Ovary (tissue), 9 donors: Measurements from ENCODE around the gene RETREG2. TPM values are rescaled to one million over a fixed set of nuclear protein-coding genes. Genes with fewer than 3 reads are reported as not detected.

ENCODE experiments used
- DNase-seq, 5 donors: peaks; one replicate each; pipeline ENCODE4 v3.0.0-alpha.2; 2019 to 2020
- H3K27ac ChIP-seq, 2 donors: fragments of 200-600 bp; one replicate each; pipeline versions ENCODE4 v1.5.1 to v1.8.0; 2019 to 2022
- H3K27me3 ChIP-seq: fragments of 200-600 bp; one replicate; pipeline ENCODE4 v1.8.0; 2022
- H3K36me3 ChIP-seq: fragments of 200-600 bp; sonication (generic); one replicate; pipeline ENCODE4 v1.5.1; 2019
- H3K4me1 ChIP-seq: one replicate; pipeline ENCODE4 v1.8.1; 2013; ENCODE audit warnings: mild to moderate bottlenecking, moderate library complexity; ENCODE audit not compliant: insufficient read depth
- H3K4me3 ChIP-seq: fragments of 200-600 bp; sonication (generic); one replicate; pipeline ENCODE4 v1.5.1; 2017
- H3K9me3 ChIP-seq, 2 donors: fragments of 200-600 bp in 1 of 2; sonication (generic) in 1 of 2; one replicate each; pipeline versions ENCODE4 v1.5.1 to v1.8.1; 2013 to 2019; ENCODE audit warnings: mild to moderate bottlenecking in 1 of 2, moderate library complexity in 1 of 2
- EP300 ChIP-seq: sonication (generic); formaldehyde crosslinking; IDR thresholded peaks from one replicate; pipeline ENCODE4 v1.6.1; 2017; ENCODE audit warnings: antibody characterized with exemption
- POLR2A ChIP-seq: fragments of 450-650 bp; IDR thresholded peaks from one replicate; pipeline ENCODE4 v1.6.1; 2017; ENCODE audit warnings: antibody characterized with exemption, mild to moderate bottlenecking, moderate library complexity
- whole genome bisulfite sequencing, 3 donors: extraction: QIAGEN DNeasy Blood & Tissue Kit in 1 of 3; methylation state at CpG; one replicate each; pipeline versions ENCODE4 v1.1.5 to v1.1.7; 2013 to 2017; 5-methylcytosine and 5-hydroxymethylcytosine counted together
- intact Hi-C, 4 donors: fragments of 100-400 bp; cut with DNase I; formaldehyde crosslinking; loops; one replicate each; pipeline versions ENCODE4 v1.11.0 to v1.15.1; 2022 to 2023
- polyA plus RNA-seq, 2 donors: library from polyadenylated mRNA; stranded (reverse); fragments of 200-250 nt in 1 of 2; fragments of 350-450 nt in 1 of 2; fragmentation: Illumina TruSeq in 1 of 2; extraction: RNeasy Lipid Tissue Mini Kit (QIAGEN cat#74804) in 1 of 2; gene quantifications; one replicate each; pipeline ENCODE4 v1.2.3, GENCODE V29; 2013 to 2014
- total RNA-seq, 7 donors: library from RNA; depleted of rRNA in 2 of 7; stranded (reverse); fragments of >200 nt in 2 of 7; fragmentation: NEBNext Ultra II Directional in 3 of 7; extraction: Animal tissue kit (Norgen Biotek cat#: 25700) in 3 of 7; gene quantifications; one replicate each; pipeline versions ENCODE4 v1.1.0 to v1.2.4, GENCODE V29; 2016 to 2023
- TF ChIP-seq, protein P1 (sequence below), 3 donors: fragments of 450-650 bp in 2 of 3; fragments of 200-600 bp in 1 of 3; IDR thresholded peaks; one replicate each; pipeline versions ENCODE4 v1.5.1 to v1.8.0; 2016 to 2022; ENCODE audit warnings: antibody characterized with exemption in 3 of 3, mild to moderate bottlenecking in 1 of 3
- donor health status: DM: no; HTN: no; CAD: no; lungs with moderate emphysema.
- donor health status: DM: no; HTN: no; CAD: no.
- donor health status: Bipolar disorder and iron deficiency.
- donor health status: DM: yes; HTN: yes; CAD: no.
- donor health status: DM: no; HTN: no; CAD: no.
- donor health status: DM: yes; HTN: yes; CAD: no.

Gene RETREG2
- total and polyA plus RNA-seq, 9 donors = 40.9 to 110 (median 95.6) TPM

DNA sequence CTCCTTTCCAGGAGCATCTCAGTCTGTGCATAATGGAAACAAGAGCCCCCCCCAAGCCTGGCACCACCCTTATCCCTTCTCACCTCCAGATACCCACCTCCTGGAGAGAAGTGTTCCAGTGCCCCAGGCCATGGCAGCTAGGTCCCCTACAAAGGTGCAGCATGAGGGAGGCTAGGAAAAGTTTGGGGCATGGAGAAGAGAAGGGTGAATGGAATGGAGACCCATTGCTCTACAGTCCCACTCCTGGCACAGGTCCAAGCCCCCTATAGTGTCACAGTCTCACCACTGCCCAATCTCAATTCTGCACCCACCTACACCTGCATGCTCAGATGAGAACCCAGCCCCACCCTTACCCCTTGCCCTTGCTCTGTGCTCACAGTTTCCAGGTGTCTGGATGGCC is 9.1 kb upstream of the RETREG2 start:
- peak in 1 of 5 donors; percentile 49 for DNase-seq
- no peaks in the 10 kb centered on the region for H3K9me3 ChIP-seq
- TF ChIP-seq EP300 (no peak), POLR2A (no peak)
- TF ChIP-seq, protein P1, sequence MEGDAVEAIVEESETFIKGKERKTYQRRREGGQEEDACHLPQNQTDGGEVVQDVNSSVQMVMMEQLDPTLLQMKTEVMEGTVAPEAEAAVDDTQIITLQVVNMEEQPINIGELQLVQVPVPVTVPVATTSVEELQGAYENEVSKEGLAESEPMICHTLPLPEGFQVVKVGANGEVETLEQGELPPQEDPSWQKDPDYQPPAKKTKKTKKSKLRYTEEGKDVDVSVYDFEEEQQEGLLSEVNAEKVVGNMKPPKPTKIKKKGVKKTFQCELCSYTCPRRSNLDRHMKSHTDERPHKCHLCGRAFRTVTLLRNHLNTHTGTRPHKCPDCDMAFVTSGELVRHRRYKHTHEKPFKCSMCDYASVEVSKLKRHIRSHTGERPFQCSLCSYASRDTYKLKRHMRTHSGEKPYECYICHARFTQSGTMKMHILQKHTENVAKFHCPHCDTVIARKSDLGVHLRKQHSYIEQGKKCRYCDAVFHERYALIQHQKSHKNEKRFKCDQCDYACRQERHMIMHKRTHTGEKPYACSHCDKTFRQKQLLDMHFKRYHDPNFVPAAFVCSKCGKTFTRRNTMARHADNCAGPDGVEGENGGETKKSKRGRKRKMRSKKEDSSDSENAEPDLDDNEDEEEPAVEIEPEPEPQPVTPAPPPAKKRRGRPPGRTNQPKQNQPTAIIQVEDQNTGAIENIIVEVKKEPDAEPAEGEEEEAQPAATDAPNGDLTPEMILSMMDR (IDR thresholded peaks at IDR 0.05) = no peak
- no peaks in the 10 kb centered on the region for H3K27me3 ChIP-seq
- H3K4me1 ChIP-seq = peaks cover 6% of the 10 kb centered on the region
- intact Hi-C loops = loop anchor here in 3 of 4 donors (5.0 to 10.0 kb wide), 3 partner anchors 123 to 366 kb away; partner anchors contain the start of gene DNPEP (in 1 of the 3)
- peak overlapping the region in 1 of 2 donors; percentile 54 for H3K27ac ChIP-seq
- no peak overlapping the region for H3K4me3 ChIP-seq
- H3K36me3 ChIP-seq = no peaks in the 10 kb centered on the region

DNA sequence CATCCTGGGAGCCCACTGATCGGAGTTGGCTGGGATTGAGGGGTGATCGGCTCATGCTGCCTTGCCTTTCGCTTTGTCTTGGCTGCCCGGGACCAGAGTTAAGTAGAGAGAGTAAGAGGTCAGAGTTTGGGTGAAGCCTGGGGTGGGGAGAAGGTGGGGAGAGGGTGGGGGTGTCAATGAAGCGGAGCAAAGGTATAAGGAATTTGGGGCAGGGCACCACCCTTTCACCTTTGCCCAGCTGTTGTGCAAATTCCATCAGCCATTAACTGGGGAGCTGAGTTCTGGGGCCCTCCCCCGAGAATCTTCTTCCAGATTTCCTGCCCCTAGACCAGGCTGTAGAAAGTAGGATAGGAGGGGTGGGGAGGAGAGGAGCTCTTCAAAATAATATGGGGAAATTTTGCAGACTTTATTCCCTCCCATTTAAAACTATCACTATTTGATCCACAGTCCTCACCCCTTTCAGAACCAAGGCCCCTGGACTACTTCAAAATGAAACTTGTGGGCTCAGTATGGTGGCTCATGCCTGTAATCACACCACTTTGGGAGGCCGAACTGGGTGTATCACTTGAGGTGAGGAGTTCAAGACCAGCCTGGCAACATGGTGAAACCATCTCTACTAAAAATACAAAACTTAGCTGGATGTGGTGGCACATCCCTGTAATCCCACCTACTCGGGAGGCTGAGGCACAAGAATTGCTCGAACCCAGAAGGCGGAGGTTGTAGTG is 8.0 kb upstream of the RETREG2 start, which contains the start of gene SLC23A3:
SLC23A3 (minus strand) TSS at position 100 of the 725 bp plus-strand sequence; CDS start at position 55, 45 bp downstream.
- intact Hi-C loops = loop anchor here in 3 of 4 donors (5.0 to 10.0 kb wide), 4 partner anchors 122 to 1155 kb away; partner anchors contain the start of gene DNPEP (in 1 of the 3)
- no peak for DNase-seq
- no peaks in the 10 kb centered on the region for H3K9me3 ChIP-seq
- H3K27me3 ChIP-seq = no peaks in the 10 kb centered on the region
- peak within 1 kb of the TSS in 1 of 2 donors; percentile 71 for H3K27ac ChIP-seq
- no peaks in the 10 kb centered on the region for H3K36me3 ChIP-seq
- TF ChIP-seq POLR2A = no peak
- TF ChIP-seq EP300 = no peak
- TF ChIP-seq, protein P1 (IDR thresholded peaks at IDR 0.05) = no peak
- peaks cover 6% of the 10 kb centered on the region for H3K4me1 ChIP-seq
- WGBS, 3 donors = 77 to 82% (median 78%) methylated on average over 10 of the region's 10 CpGs
- H3K4me3 ChIP-seq = no peak within 1 kb of the TSS

DNA sequence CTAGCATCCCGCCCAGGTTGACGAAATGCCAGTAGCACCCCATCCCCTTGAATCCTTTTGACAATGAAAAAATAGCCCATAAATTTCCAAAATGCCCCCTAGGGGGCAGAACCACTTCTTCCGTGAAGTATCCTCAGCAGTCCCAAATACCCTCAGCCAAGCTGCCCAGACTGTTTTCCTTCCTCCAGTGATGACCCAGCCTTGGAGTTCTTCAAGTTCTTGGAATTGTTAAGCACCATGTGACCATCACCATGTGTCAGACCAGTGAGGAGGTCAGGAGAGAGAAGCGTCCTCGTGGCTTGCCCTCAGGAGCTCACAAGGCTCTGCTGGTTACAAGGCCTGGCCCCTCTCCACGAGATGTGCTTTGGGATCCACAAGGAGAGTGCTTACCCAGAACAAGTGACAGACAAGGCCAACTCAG is 6.8 kb upstream of the RETREG2 start:
- H3K4me1 ChIP-seq = peaks cover 6% of the 10 kb centered on the region
- TF ChIP-seq, protein P1 (IDR thresholded peaks at IDR 0.05) = peak; percentile 57 to 72 (median 61)
- no peak for TF ChIP-seq POLR2A
- no peak for TF ChIP-seq EP300
- no peak overlapping the region for H3K4me3 ChIP-seq
- peak overlapping the region; percentile 22 to 71 for H3K27ac ChIP-seq
- H3K36me3 ChIP-seq = no peaks in the 10 kb centered on the region
- 11 to 24% (median 15%) methylated on average over 6 of the region's 6 CpGs for WGBS, 3 donors
- intact Hi-C loops = loop anchor here in 1 of 4 donors (10.0 kb wide), 1 partner anchor 1156 kb away; no protein-coding TSS in a partner anchor
- H3K9me3 ChIP-seq = no peaks in the 10 kb centered on the region
- DNase-seq = peak; percentile 61 to 76 (median 72)
- no peaks in the 10 kb centered on the region for H3K27me3 ChIP-seq

DNA sequence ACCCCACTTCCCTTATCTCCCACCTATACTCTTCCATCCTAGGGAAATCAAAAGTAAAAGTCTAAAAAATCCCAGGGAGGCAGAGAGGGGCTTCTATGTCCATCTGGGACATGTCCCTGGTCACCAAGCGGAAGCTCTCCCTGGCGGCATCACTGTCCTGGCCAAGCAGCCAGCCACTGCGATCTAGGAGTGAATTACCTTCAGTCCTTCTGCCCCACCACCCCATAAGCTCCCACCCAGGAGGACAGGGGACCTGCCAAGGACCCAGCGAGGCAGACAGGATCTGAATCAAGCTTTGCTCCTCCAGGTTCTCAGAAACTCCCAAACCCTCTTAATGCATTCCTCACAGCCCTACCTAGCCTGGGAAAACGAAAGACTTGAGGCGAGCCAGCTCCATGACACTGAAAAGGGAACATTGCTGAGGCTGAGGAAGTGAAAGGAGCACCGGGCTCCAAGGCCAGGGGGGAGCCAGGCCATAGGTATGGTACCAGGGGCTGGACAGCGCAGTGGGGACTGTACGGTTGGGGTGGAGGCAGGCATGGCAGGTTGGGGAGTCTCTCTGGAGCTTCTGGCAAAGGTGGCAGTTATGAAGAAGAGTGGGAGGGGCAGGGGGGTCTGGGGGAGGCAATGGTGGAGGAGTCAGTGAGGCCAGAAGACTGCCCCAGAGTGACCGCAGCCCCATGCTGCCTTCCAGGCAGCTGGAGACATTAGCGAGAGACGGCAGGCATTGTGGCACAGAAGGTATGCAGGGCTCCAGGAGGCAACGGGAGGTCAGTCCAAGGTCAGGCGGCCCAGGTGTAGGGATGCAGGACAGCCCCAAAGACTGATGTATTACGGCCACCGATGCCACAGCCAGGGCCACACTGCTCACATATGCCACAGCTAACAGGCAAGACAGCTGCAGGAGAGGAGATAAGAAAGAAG is 5.6 kb upstream of the RETREG2 start:
- Histone ChIP-seq H3K9me3 (no peaks in the 10 kb centered on the region), H3K27ac (no peak overlapping the region), H3K27me3 (no peaks in the 10 kb centered on the region), H3K4me3 (no peak overlapping the region), H3K36me3 (no peaks in the 10 kb centered on the region), H3K4me1 (peaks cover 6% of the 10 kb centered on the region)
- DNase-seq = no peak
- WGBS, 3 donors = 76 to 89% (median 78%) methylated on average over 16 of the region's 16 CpGs
- TF ChIP-seq EP300 (no peak), POLR2A (no peak)
- TF ChIP-seq, protein P1 (IDR thresholded peaks at IDR 0.05) = no peak
- intact Hi-C loops = loop anchor here in 1 of 4 donors (10.0 kb wide), 1 partner anchor 1158 kb away; no protein-coding TSS in a partner anchor
